Psoas muscle (tissue), 8 donors: ENCODE measurements around the gene FGF1. TPM values are rescaled to one million over a fixed set of nuclear protein-coding genes. Genes with fewer than 3 reads are reported as not detected.
A peak's percentile ranks its signal among the peaks of the same experiment; 100 is the strongest.

ENCODE experiments used
- ATAC-seq, 4 donors: fragments of 200-7000 bp; cut with Tn5 transposase; one replicate each; pipeline ENCODE4 v1.9.1; 2020; ENCODE audit warnings: moderate library complexity in 3 of 4, mild to moderate bottlenecking in 2 of 4
- DNase-seq, 2 donors: peaks; one replicate each; pipeline ENCODE4 v3.0.0-alpha.2; 2020
- H3K27ac ChIP-seq: fragments of 200-600 bp; one replicate; pipeline ENCODE4 v1.8.0; 2022
- H3K27me3 ChIP-seq, 3 donors: fragments of 200-600 bp in 1 of 3; one replicate each; pipeline versions ENCODE4 v1.6.1 to v1.8.0; 2013 to 2022; ENCODE audit warnings: low read length in 2 of 3, mild to moderate bottlenecking in 2 of 3, moderate library complexity in 1 of 3; ENCODE audit not compliant: insufficient read depth in 3 of 3
- H3K36me3 ChIP-seq, 2 donors: fragments of 200-600 bp in 1 of 2; one replicate each; pipeline versions ENCODE4 v1.6.1 to v1.8.0; 2013 to 2022; ENCODE audit warnings: low read depth in 1 of 2, mild to moderate bottlenecking in 1 of 2, moderate library complexity in 1 of 2; ENCODE audit not compliant: insufficient read depth in 1 of 2
- H3K4me1 ChIP-seq: fragments of 200-600 bp; one replicate; pipeline ENCODE4 v1.8.0; 2022
- H3K4me3 ChIP-seq: fragments of 200-600 bp; one replicate; pipeline ENCODE4 v1.8.0; 2022; ENCODE audit warnings: mild to moderate bottlenecking
- H3K9me3 ChIP-seq: fragments of 200-600 bp; one replicate; pipeline ENCODE4 v1.8.0; 2022
- WGBS, 3 donors: extraction: QIAGEN DNeasy Blood & Tissue Kit; methylation state at CpG; one replicate each; pipeline versions ENCODE4 v1.1.6 to v1.1.7; 2013; 5-methylcytosine and 5-hydroxymethylcytosine counted together
- intact Hi-C, 2 donors: fragments of 100-400 bp; cut with DNase I; formaldehyde crosslinking; loops; one replicate each; pipeline versions ENCODE4 v1.11.0 to v1.14.2; 2022
- polyA plus RNA-seq, 3 donors: library from polyadenylated mRNA; stranded (reverse); fragments of 200-250 nt; gene quantifications; one replicate each; pipeline ENCODE4 v1.2.3, GENCODE V29; 2013
- total RNA-seq, 4 donors: library from RNA; stranded (reverse); fragmentation: NEBNext Ultra II Directional in 2 of 4; extraction: Animal tissue kit (Norgen Biotek cat#: 25700) in 2 of 4; gene quantifications; one replicate each; pipeline versions ENCODE4 v1.2.1 to v1.2.4, GENCODE V29; 2021 to 2023
- TF ChIP-seq, protein P1 (sequence below): fragments of 200-600 bp; IDR thresholded peaks from one replicate; pipeline ENCODE4 v1.8.0; 2022; ENCODE audit warnings: antibody characterized with exemption
- donor health status: healthy with polysubstance abuse.
- donor health status: DM: no; HTN: no; CAD: no; lungs with moderate emphysema.
- donor health status: Bipolar disorder and iron deficiency.
- donor health status: healthy.
- donor health status: DM: yes; HTN: yes; CAD: no.
- donor health status: DM: no; HTN: no; CAD: no.
- donor health status: DM: no; HTN: no; CAD: no.
- donor health status: DM: yes; HTN: yes; CAD: no.

The FGF1 gene
- total and polyA plus RNA-seq, 7 donors: 0.34 to 7.1 (median 1.00) TPM

GRCh38 chr5:142670804-142671203 is 15.1 kb downstream of the FGF1 start:
- Histone ChIP-seq H3K27ac (no peak overlapping the region), H3K4me3 (no peak overlapping the region), H3K36me3 (no peaks in the 10 kb centered on the region), H3K27me3 (no peaks in the 10 kb centered on the region), H3K9me3 (no peaks in the 10 kb centered on the region), H3K4me1 (no peaks in the 10 kb centered on the region)
- intact Hi-C loops: no loop called here
- DNase-seq: no peak
- 74 to 79% (median 79%) methylated on average over 2 of the region's 2 CpGs for WGBS, 3 donors
- no peak for ATAC-seq
- TF ChIP-seq, protein P1, sequence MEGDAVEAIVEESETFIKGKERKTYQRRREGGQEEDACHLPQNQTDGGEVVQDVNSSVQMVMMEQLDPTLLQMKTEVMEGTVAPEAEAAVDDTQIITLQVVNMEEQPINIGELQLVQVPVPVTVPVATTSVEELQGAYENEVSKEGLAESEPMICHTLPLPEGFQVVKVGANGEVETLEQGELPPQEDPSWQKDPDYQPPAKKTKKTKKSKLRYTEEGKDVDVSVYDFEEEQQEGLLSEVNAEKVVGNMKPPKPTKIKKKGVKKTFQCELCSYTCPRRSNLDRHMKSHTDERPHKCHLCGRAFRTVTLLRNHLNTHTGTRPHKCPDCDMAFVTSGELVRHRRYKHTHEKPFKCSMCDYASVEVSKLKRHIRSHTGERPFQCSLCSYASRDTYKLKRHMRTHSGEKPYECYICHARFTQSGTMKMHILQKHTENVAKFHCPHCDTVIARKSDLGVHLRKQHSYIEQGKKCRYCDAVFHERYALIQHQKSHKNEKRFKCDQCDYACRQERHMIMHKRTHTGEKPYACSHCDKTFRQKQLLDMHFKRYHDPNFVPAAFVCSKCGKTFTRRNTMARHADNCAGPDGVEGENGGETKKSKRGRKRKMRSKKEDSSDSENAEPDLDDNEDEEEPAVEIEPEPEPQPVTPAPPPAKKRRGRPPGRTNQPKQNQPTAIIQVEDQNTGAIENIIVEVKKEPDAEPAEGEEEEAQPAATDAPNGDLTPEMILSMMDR: no peak

GRCh38 chr5:142669477-142669876 is 16.4 kb downstream of the FGF1 start:
- H3K36me3 ChIP-seq: no peaks in the 10 kb centered on the region
- H3K9me3 ChIP-seq: no peaks in the 10 kb centered on the region
- DNase-seq (peak in 1 of 2 donors; percentile 43), ATAC-seq (peak in 2 of 4 donors; percentile 48 to 61)
- TF ChIP-seq, protein P1: no peak
- H3K27ac ChIP-seq: no peak overlapping the region
- intact Hi-C loops: no loop called here
- no peaks in the 10 kb centered on the region for H3K4me1 ChIP-seq
- 69 to 72% (median 71%) methylated on average over 12 of the region's 12 CpGs for WGBS, 3 donors
- no peaks in the 10 kb centered on the region for H3K27me3 ChIP-seq
- no peak overlapping the region for H3K4me3 ChIP-seq

GRCh38 chr5:142668336-142668735 is 17.6 kb downstream of the FGF1 start:
- no peaks in the 10 kb centered on the region for H3K36me3 ChIP-seq
- intact Hi-C loops: no loop called here
- no peaks in the 10 kb centered on the region for H3K4me1 ChIP-seq
- H3K27ac ChIP-seq: no peak overlapping the region
- H3K27me3 ChIP-seq: no peaks in the 10 kb centered on the region
- no peaks in the 10 kb centered on the region for H3K9me3 ChIP-seq
- WGBS, 3 donors: 92 to 93% (median 93%) methylated on average over 6 of the region's 6 CpGs
- TF ChIP-seq, protein P1: no peak
- H3K4me3 ChIP-seq: no peak overlapping the region
- ATAC-seq: no peak
- DNase-seq: no peak

GRCh38 chr5:142667831-142668230 is 18.1 kb downstream of the FGF1 start:
- H3K9me3 ChIP-seq: no peaks in the 10 kb centered on the region
- H3K4me1 ChIP-seq: no peaks in the 10 kb centered on the region
- WGBS, 3 donors: 94 to 96% (median 96%) methylated on average over 6 of the region's 6 CpGs
- H3K27me3 ChIP-seq: no peaks in the 10 kb centered on the region
- no peak for ATAC-seq
- intact Hi-C loops: no loop called here
- H3K27ac ChIP-seq: no peak overlapping the region
- H3K4me3 ChIP-seq: no peak overlapping the region
- no peaks in the 10 kb centered on the region for H3K36me3 ChIP-seq
- TF ChIP-seq, protein P1: no peak
- DNase-seq: no peak

DNA sequence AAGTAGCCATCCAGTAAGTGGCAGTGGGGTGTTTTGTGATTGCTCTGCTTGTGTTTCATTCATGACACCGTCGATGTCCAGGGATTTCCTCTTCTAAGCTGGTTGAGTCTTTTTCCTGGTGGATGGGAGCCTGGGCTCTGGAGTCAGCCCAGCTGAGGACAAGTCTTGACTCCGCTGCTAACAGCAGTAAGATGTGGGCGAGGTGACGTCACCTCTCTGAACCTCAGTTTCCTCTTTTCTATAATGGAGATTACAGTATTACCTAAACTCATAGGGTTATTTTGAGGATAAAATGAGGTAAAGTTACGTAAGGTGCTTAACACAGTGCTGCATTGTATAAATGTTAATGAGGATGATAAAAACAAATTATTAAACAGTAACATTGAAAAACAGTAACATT is 21.3 kb downstream of the FGF1 start:
- no peaks in the 10 kb centered on the region for H3K27me3 ChIP-seq
- no peaks in the 10 kb centered on the region for H3K4me1 ChIP-seq
- 83 to 93% (median 90%) methylated on average over 6 of the region's 6 CpGs for WGBS, 3 donors
- no peak overlapping the region for H3K27ac ChIP-seq
- intact Hi-C loops: no loop called here
- no peak for ATAC-seq
- TF ChIP-seq, protein P1: no peak
- H3K4me3 ChIP-seq: no peak overlapping the region
- no peak for DNase-seq
- no peaks in the 10 kb centered on the region for H3K36me3 ChIP-seq
- no peaks in the 10 kb centered on the region for H3K9me3 ChIP-seq
